D341Med (cell line): ENCODE results near the gene BRD3.
"Not testable (repeated sequence)": the region's sequence is repeated elsewhere in the genome, so short reads cannot be mapped to it uniquely, and the experiment has no call there.

Source experiments
- DNase-seq: peaks from one replicate; pipeline ENCODE4 v3.0.0; 2012; ENCODE audit warnings: low spot score

BRD3 gene

DNA sequence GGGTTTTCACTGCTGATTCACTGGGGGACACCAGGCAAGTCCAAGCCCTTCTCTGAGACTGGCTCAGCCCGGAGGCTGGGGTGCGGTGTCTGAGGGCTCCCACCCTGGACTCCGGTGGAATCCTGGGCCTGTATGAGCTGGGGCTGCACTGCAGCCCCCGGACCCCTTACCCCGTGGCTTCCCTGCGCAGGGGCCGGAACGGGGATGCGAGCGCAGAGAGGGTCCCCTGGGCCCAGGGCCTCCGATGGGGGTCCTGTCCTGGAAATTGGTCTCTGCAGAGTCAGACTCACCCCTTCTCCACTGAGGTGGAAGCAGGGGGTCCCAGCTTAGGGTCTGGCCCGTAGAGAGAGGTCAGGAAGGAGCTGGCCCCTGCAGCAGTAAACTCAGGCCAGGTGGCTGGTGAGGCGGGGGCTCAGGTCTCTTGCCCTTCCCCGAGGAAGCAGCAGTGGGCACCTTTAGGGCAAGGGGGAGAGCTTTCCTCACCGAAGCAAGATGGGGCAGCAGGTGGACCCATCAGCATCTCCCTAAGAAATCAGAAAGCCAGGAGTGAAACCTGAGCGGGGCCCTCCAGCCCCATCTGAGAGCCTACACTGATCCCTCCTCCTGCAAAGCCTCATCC is 74.1 kb downstream of the BRD3 start:
- no peak for DNase-seq

DNA sequence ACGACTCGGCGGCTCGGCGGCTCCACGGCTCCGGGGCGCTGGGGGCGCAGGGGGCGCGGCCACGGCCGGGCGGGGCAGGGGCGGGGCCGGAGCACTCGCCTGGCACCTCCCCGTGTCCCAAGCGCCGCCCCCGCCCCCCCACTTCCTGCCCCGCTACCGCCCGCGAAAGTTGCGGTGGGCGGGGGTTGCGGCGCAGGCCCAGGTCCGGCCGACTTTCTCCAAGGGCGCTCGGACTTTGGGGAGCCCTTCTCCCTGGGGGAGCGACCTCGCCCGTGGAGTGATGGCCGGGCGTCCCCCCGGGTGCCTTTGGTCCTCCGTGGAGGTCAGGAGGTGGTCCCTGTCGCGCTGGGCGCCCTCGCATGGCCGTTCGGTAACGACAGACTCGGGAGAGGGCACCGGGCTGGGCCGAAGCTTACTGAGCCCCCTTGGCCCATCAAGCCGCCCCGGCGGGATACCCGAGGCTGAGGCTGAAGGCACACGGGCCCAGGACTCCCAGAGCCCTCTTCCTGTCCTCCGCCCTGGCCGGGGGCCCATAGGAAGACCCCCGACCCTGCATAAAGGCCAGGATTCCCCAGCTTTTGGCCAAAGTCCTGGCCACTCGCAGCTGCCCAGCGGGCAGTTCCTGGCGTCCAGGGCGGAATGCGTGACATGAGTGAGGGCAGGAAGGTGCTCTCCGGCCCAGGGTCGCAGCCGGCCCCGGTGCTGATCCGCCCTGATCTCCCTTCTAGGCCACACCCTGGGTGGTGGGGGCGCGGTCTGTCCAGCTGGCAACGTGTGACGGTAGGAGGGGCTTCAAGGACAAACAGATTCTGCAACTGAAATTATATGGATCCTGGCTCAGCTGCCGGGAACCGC is 74.8 kb downstream of the BRD3 start:
- peak; percentile 93 for DNase-seq

GRCh38 chr9:133991964-133992779 is 75.7 kb downstream of the BRD3 start, which contains the start of gene VAV2:
Gene VAV2, minus strand, starts transcription at chr9:133992324. Its CDS starts 46 bp downstream, at chr9:133992278.
- peak; percentile 87 for DNase-seq

DNA sequence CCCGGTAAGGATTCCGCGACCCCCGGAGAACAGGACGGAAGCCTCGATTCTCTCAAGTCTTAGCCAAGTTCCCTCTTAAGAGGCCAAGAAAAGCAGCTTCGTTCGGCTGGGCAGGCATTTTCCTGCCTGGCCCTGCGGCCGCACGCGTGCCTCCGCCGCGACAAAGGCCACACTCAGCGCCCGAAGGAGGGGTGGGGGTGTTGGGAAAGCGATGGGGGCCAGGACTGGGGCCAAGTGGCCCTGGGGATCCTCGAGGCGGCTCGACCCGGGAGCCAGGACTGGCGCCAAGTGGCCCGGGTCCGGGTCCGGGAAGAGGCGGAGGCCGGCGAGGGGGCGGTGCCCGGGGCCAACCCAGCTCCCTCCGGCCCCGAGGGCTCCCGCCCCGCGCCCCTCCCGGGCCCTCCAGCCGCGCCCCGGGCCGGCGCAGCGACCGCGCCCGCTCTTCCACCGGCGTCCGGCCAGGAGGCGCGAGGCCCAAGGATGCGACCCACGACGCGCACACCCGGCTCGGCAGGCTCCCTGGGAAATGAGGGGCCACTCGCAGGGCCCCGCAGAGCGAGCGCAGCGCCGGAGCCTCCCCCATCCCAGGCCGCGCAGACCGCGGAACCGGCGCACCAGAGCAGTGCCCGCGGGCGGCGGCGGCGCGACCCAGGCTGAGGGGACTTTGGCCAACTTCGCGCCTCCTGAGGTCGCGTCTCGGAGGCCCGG is 76.5 kb downstream of the BRD3 start:
- peak; percentile 63 for DNase-seq

GRCh38 chr9:133990366-133991213 is 77.2 kb downstream of the BRD3 start:
- DNase-seq = no peak

DNA sequence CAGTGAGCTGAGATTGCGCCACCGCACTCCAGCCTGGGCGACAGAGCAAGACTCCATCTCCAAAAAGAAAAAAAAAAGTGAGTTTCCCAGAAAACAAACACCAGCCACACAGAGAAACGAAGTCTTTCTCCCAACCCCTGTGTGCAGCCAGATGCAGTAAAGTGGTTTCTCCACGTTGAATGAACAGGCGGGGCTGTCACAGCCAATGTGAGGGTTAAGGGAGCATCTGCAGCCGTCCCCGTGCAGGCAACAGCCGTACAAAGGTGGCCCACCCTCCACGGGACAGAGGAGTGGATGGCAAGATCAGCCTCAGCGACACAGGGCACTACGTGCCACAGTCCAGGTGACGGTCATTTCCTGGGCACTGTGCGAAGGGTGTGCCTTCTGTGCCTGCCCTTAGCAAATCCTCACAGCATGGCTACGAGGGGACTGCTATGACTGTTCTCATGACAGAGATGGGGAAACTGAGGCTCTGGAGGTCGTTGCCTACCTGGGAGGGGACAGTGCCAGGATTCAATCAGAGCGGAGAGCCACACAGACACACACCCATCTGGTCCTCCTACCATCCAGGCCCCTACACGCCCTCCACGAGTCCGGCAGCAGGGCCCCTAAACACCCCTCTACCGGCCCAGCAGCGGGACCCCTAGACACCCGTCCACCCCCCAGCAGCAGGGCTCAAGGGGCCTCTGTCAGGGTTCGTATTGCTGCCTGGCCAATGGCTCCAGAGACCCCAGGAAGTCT is 78.0 kb downstream of the BRD3 start:
- DNase-seq = no peak

- not testable (repeated sequence) for DNase-seq
Measured at GRCh38 chr9:133988771-133989170, 79.1 kb downstream of the BRD3 start.

DNA sequence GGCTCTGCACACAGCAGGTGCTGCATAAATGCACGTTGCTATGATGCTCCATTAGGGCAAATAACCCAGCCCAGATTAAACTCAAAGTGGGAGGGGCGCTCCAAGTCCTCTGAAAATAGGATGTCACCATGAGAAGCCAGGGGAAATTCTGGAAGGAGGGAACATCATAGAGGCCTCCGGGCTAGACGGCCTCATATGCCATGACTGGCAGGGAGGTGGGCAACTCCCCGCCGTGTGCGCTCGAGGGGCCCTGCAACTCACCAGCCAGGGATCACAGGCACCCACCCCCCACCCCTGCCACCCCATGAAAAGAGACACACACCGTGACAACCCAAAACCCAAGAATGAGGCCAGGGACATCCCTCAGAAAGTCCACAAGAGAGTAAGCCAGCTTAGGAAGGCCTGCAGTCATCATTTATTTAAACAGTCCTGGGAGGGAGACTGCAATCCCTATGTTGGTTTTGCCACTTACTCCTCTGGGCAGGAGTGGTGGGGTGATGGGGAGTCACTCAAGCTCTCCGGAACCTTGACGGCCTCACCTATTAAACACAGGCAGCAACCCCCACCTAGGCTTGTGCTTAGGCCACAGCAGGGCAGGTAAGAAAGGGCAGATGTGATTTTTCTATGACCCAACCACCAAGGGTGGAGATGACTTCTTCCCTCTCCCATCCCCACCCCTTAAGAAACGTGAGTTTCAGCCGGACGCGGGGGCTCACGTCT is 79.7 kb downstream of the BRD3 start:
- DNase-seq = no peak

DNA sequence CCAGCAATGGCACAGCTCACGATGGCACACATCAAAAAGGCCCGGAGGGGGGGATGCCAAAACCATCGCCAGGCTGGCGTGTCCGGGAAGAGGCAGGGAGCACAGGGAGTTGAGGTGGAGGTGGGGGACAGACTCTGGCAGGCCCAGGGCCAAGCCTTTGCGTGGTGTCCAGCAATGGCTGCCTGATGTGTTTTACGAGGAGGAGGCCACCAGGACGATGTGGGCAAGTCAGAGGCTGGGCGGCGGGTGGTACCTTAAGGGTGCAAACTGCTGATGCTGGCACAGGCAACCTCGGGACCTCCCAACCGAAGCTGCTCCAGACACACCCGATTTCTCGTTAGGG is 80.4 kb downstream of the BRD3 start:
- DNase-seq = no peak

DNA sequence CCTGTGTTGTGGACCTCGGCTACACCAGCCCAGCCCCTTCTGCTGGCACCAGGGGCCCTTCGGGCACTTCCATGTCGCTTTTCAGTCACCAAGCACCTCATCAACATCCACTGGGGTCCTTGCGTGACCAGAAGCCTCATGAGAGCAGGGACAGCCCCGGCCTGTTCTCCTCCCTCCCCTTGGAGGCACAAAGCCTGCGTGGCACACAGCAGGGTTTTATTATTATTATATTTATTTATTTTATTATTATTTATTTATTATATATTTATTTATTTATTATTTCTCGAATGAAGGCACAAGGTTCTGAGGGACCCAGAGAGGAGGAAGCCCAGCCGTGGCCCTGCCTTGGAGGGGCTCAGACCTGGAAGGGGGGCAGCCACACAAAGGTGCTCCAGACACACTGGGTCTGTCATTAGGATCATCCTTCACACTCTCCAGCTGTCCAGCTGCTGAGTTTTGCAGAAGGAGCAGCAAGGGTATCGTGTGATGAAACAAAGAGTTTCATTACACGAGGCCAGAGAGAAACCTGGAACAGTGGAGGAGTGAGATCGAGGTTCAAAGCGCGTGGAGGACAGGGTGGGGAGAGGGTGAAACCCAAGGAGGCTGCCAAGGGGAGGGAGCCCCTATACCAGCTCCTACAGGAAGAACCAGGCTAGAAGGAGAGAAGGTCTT is 80.9 kb downstream of the BRD3 start:
- DNase-seq = no peak

GRCh38 chr9:133986061-133986460 is 81.8 kb downstream of the BRD3 start:
- DNase-seq = no peak

GRCh38 chr9:133982971-133983720 is 84.7 kb downstream of the BRD3 start:
- no peak for DNase-seq

GRCh38 chr9:133981958-133982681 is 85.7 kb downstream of the BRD3 start:
- DNase-seq = no peak

GRCh38 chr9:133981589-133981957 is 86.3 kb downstream of the BRD3 start:
- DNase-seq = no peak

- DNase-seq = no peak
Measured at GRCh38 chr9:133980864-133981588, 86.8 kb downstream of the BRD3 start.
